Amygdala (tissue), 56 donors: ENCODE measurements around the gene SMARCC2.

Experiments
- DNase-seq, 56 donors: peaks; one replicate each; lab custom pipeline; 2025; lab: John Stamatoyannopoulos, UW

The SMARCC2 gene

GRCh38 chr12:56189099-56189917 lies at the start of gene SMARCC2:
TSS of gene SMARCC2 (minus strand) at chr12:56189483. CDS start at chr12:56189461, 22 bp downstream.
- DNase-seq, result peak in 55 of 56 donors; percentile 15 to 84 (median 67)

DNA sequence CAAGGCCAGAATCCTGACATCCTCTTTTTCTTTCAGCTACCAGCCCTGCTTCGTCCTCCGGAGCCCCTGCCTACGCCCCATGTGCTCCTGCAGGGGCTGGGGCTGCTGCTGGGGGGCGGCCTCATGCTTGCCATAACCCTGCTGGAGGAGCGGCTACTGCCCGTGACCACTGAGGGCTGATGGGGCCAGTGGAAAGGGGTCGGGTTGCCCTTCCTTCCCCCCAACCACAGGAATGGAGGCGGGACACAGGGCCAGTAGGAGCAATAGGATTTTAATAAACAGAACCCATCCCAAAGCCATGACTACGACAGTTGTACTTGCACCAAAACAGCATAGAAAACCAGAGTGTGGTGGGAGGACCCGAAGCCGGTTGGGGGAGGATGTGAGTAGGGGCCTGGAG lies 48.3 kb upstream of the SMARCC2 start:
- no peak for DNase-seq

DNA sequence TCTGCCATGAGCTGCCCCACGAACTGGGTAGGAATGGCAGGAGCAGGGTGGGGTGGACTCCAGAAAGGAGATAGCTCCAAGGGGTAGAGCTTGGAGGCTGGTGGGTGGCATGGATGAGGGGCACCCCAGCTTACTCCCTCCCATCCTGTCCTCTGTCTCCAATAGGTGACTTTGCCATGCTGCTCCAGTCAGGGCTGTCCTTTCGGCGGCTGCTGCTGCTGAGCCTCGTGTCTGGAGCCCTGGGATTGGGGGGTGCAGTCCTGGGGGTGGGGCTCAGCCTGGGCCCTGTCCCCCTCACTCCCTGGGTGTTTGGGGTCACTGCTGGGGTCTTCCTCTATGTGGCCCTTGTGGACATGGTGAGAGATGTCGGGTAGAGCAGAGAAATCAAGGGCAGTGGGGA lies 47.7 kb upstream of the SMARCC2 start:
- DNase-seq, result no peak

DNA sequence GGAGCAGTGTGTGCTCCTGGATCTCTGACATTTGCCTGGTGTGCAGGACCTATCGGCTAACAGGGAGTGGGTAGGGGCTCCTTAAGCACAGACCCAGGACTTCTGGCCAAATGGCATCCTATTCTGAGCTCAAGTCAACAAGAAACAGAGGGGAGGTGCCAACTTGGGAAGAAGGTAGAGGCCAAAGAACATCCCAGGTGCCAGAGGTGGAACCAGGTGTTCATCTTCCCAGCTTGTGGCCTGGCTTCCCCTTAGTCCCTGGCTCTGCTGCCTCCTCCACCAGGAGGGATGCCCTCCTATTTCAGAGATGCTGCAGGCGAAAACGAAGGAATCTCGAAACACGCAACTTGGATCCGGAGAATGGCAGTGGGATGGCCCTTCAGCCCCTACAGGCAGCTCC lies 46.8 kb upstream of the SMARCC2 start:
- DNase-seq, result no peak

DNA sequence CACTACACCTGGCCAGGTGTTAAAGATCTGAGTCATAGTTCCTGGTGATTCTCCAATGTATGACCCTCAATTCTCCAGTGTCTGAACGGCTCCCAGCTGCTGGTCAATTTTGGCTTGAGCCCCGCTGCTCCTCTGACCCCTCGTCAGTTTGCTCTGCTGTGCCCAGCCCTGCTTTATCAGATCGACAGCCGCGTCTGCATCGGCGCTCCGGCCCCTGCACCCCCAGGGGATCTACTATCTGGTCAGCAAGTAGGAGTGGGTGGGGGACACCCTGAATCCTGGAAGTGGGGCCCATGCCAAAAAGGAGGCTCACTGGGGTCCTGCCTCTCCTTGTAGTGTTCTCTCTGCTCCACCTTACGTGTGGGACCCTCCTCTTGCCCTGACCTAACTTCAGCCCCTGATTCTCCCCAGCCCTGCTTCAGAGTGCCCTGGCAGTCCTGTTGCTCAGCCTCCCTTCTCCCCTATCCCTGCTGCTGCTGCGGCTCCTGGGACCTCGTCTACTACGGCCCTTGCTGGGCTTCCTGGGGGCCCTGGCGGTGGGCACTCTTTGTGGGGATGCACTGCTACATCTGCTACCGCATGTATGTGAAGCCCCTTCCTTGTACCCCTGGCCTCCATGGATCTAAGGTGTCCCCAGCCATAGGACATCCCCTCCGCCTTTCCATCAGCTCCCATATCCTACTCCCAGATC lies 45.6 kb upstream of the SMARCC2 start:
- no peak for DNase-seq

GRCh38 chr12:56231184-56231582 lies 41.9 kb upstream of the SMARCC2 start:
- DNase-seq, result no peak

DNA sequence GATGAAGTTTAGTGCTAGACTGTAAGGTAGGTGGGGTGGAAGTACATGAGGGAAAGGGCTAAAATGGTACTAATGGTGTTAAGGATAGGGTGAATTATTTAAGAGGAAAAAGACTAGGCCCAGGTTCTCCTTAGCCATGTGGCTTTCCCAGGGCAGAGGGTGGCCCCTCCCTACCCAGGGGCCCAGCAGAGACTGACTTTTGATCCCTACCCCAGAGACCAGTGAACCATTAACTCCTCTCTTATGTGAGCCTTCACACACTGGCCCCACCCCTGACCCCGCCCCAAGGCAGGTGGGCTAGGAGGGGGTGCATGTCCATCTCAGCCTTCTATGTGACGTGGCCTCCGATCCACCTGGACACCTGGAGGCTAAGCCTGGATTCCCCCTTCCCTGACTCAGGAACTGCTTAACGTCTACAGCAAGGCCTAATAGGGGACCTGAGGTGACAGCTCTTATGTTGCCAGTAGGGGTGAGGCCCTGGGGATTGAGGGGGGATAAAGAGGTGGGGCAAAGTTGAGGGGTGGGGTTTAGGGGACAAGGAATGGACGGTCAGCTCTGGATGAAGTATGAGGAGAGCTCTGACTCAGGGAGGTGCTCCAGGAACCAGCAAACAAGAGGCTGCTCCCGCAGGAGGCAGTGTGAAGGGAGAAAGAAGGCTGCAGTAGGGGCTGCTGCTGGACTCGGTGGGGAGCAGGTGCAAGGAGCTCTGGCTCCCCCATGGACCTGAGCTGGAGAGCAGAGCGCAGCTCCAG lies 41.3 kb upstream of the SMARCC2 start:
- DNase-seq, result no peak

DNA sequence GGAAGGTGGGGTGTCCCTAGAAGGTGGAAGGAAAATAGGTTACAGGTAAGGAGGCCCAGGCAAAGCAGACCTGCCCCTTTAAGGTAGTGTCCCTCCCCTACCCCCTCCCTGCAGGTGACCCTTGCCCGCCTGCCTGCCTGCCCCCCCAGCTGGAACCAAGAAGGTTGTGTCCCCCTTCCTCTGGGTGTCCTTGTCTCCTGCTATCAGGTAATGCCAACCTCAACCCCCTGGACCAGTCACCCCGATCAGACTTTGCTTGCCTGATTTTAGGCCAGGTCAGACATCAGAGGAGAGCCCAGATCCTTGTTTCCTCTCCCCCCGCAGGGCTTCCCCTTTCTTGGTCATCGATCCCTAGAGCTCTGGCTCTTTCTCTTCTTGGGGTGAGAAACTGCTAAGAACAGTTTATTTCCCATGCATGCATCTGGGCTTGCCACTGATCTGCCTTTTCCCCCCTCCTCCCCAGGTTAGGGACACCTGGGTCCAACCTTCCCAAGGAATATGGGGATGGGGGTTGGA lies 40.7 kb upstream of the SMARCC2 start, which contains the start of gene SLC39A5:
Gene SLC39A5 (plus strand): TSS at position 136 of the 516 bp plus-strand sequence. CDS start 1,224 bp downstream, outside the sequence.
- DNase-seq, result no peak

GRCh38 chr12:56229082-56229481 lies 39.8 kb upstream of the SMARCC2 start:
- DNase-seq, result no peak

- no peak for DNase-seq
Observed at GRCh38 chr12:56224954-56225353, 35.7 kb upstream of the SMARCC2 start.

- peak; percentile 78 to 98 (median 95) for DNase-seq
Observed at GRCh38 chr12:56224102-56224701, 34.9 kb upstream of the SMARCC2 start, which contains the start of gene NABP2. TSS of gene NABP2 (plus strand) at chr12:56224342. CDS start at chr12:56224857, 515 bp downstream.

DNA sequence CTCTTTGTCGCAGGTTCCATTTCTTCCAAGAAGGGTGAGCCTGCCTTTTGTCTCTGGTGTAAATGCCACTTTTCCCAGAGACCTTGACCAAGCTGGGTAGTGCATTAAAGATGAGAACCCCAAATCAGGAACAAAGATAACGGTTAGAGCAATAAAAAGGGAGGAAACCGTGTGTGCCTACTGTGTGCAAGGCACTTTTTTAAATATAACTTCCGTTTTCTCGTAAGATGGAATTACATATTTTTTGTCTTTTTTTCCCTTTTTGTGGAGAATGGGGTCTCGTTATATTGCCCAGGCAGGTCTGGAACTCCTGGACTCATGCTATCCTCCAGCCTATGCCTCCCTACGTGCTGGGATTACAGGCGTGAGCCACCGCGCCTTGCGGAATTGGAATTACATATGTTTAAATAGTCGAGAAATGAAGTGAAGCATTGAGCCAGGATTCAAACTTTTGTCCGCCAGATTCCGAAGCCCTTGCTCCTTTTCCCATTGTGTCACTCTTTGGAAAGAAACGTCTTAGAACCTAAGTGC lies 34.4 kb upstream of the SMARCC2 start:
- DNase-seq, result no peak

- no peak for DNase-seq
Observed at GRCh38 chr12:56222531-56222895, 33.2 kb upstream of the SMARCC2 start.

DNA sequence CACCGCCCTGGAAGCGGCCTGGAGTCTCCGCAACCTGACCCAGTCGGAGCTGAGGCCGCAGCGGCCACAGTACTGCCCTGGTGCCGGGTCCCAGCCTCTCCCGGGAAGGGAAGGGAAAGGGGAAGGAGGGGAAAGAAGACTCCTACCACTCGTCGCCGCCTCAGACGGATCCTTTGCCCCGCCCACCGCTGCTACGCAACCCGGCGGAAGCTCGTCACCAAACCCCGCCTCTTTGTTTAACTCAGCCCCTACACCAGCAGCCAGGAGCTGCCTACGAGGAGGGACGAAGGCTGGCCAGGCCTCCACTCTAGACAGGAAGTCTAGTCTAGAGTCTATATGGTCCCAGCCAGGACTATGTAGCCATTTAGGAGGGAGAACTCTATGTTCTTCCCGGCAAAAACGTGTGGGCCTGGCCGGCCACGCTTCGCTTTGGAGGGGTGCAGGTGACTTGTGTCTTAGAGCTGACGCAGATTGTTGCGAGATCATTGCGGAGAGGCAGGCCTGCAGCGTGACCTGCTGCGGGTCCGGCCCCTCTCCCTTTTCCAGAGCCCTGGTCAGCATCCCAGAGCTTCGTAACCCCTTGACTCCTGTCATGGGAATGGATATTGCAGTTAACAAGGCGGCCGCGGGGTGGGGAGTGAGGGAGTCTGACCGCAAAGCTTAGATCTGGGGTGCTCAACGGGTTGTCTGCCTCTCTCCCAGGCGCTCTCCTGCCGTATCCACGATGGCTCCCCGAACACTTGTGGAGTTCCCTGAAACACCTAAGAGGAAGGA lies 32.7 kb upstream of the SMARCC2 start, which contains the start of gene RNF41:
Gene RNF41 (minus strand): TSS at position 166 of the 774 bp plus-strand sequence. CDS start 7,875 bp downstream, outside the sequence.
- peak; percentile 52 to 98 (median 95) for DNase-seq

GRCh38 chr12:56221232-56221756 lies 32.0 kb upstream of the SMARCC2 start:
- peak in 40 of 56 donors; percentile 11 to 67 (median 38) for DNase-seq

GRCh38 chr12:56220611-56221231 lies 31.4 kb upstream of the SMARCC2 start:
- DNase-seq, result peak in 1 of 56 donors; percentile 45

DNA sequence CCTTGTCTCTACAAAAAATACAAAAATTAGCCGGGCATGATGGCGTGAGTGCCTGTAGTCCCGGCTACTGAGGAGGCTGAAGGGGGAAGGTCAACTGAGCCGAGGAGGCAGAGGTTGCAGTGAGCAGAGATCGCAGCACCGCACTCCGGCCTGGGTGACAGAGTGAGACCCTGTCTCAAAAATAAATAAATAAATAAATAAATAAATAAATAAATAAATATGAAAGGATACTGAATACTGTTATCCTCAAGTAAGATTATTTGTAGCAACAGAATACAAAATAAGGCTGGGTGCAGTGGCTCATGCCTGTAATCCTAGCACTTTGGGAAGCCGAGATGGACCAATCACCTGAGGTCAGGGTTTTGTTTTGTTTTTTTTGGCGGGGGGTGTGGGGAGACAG lies 30.6 kb upstream of the SMARCC2 start:
- DNase-seq, result no peak

GRCh38 chr12:56216461-56216860 lies 27.2 kb upstream of the SMARCC2 start:
- DNase-seq, result no peak
